Ramos (cell line): Measurements from ENCODE around the gene SH3PXD2A.

Experiments
- in situ Hi-C: fragments of 300-500 bp; cut with MboI; formaldehyde crosslinking; loops from one replicate; pipeline ENCODE4 v1.14.3; 2022; ENCODE audit warnings: low sequenced_read_pairs; ENCODE audit not compliant: unreplicated experiment

SH3PXD2A gene

DNA sequence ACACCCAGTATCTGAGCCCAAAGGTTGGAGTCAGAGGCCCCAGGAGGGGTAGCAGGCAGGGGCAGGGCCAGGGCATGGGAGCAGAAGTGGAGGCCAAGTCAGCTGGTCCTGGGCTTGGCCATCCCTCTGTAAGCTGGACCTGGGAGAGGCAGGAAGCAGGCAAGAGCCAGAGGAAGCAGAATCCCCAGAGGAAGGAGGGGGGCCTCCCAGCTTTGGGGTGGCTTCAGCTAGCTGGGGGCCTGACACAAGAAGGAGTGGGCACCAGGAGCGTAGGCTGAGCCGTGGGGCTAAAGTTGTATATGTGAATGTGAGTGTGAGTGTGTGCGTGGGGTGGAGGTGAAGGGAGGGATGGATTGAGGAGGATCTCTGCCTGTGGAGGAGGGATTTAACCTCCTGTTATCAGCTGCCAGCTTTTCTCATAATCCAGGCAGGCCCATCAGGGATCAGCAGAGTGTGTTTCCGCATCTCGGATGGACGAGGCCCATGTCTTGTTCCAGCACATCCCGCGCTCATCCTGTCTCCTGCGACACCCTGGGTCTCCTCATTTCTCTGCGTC is 307.9 kb downstream of the SH3PXD2A start:
- in situ Hi-C loops: no loop called here

DNA sequence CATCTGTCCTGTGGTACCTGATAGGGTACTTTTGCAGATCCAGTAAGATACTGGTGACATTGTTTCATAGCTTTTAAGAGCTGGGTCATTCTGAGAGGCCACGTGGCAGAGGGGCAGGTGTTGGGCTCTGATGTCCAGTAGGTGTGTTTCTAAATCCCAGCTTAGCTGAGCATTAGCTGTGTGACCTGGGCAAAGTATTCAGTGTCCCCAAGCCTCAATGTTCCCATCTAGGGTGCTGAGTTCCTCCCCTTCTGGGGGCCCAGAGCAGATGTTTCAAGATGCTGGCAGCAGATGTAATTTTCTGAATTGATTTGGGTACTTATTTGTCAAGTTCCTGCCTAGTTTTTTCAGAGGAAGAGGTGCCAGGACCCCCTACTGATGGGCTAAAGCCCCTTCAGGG is 309.0 kb downstream of the SH3PXD2A start:
- in situ Hi-C loops: no loop called here

DNA sequence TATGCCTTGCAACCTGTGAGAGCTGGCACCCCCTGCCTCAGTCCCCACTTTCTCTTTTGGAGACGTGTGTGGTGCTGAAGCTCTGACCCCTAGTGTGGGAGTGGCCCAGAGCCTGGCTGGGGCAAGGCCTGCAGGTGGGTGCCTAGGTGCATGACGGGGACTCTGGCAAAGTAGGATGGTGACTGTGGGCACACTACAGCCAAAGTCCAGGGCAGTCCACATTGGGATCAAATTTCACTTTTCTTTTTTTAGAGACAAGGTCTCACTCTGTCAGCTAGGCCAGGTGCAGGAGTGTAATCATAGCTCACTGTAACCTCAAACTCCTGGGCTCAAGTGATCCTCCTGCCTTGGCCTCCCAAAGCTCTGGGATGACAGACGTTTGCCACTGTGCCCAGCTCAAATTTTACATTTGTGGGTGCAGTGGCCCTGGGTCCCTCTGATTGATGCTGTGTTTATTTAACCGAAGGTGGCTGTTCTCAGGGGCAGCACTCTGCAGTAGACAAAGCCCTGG is 309.6 kb downstream of the SH3PXD2A start:
- in situ Hi-C loops: no loop called here

DNA sequence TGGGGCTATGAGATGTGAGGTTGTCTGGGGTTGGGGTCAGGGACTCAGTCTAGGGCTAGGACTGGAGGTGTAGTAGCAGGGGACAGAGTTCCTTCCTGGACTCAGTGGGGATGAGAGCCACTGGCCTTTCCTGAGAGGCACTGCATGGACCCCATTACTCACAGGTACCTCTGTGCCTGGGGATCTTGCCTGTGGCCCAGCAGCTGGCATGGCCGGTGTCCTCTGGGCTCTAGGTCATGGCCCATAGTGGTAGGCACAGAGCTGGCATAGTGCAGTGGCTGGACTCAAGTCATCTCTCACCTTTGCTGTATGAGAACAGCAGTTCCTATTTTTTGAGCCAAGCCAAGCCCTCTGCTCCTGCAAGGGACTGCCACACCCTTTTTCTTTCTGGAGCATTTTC is 310.0 kb downstream of the SH3PXD2A start:
- in situ Hi-C loops: no loop called here

DNA sequence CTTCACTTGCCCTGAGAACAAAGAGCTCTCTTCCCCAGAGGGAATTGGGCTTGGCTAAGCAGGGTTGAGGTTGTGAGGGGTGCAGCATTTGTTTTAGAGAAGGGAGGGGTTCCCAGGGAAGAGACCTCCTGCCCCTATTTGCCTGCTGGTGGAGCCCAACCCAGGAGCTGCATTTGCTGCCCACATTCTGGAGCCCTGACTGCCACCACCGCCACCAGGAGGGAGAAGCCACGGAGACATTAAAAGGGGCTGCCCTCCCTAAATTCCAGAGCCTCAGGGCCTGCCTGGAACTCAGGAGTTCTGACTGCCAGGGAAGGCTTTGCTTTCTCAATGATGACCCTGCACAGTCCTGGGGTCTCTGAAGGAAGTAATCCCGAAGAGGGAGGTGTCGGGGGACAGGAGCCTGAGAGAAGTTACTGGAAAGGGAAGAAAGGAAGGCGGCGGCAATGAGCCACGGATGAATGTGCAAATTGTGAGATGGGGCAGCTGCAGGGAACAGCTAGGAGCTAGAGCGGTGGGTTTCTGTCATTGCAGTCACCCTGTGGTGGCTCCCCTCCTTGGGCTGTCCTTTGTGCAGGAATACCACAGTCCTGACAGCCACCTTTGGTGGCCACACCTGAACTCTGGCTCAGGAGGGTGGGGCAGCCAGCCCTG is 310.6 kb downstream of the SH3PXD2A start:
- in situ Hi-C loops: no loop called here
